ENCODE data around the gene CYB5D1.

DNA sequence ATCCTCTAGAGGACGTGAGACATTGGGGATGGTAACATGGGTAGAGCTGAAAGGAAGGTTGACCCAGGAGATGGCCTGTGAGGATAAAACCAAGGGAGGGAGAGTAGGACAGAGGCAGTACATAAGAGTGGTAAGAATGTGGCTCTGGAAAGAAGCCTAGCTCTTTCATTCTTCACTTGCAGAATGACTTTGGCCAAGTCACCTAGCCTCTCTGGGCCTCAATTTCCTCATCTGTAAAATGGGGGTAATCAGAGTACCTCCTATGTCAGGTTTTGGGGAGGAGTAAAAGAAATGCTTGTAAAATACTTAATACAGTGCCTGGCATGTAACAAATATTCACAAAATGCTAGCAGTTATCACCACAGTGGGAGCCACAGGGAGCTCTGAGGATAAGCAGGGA, 16.9 kb upstream of the CYB5D1 start:
- TF ChIP-seq POLR2AphosphoS5 (IDR thresholded peaks at IDR 0.05; ENCODE audit: low read depth, low read length): no peak
- TF ChIP-seq PAX5 (IDR thresholded peaks at IDR 0.05; ENCODE audit: insufficient read depth, low read length, severe bottlenecking): no peak
- TF ChIP-seq POLR2A (IDR thresholded peaks at IDR 0.05; ENCODE audit: low read depth, low read length): no peak

All from GM12891 (cell line).